Anterior cingulate cortex (tissue), 58 donors: ENCODE data around the gene DNAH5.

Source experiments
- DNase-seq, 58 donors: peaks; one replicate each; lab custom pipeline; 2025; lab: John Stamatoyannopoulos, UW

The DNAH5 gene

GRCh38 chr5:13643196-13643595 is 301.3 kb downstream of the DNAH5 start:
- DNase-seq, result no peak
